HG02610 (cell line): ENCODE measurements around the gene SPINK4.

Experiments used
- ATAC-seq: cut with Tn5 transposase; IDR thresholded peaks from one replicate; pipeline ENCODE4 v1.9.1; 2021; ENCODE audit warnings: mild to moderate bottlenecking, moderate library complexity; ENCODE audit not compliant: unreplicated experiment

Gene SPINK4

GRCh38 chr9:33256236-33256635 lies 16.3 kb downstream of the SPINK4 start:
- ATAC-seq, result no peak

- ATAC-seq, result no peak
Observed at GRCh38 chr9:33257276-33257675, 17.3 kb downstream of the SPINK4 start.

GRCh38 chr9:33260372-33260771 lies 20.4 kb downstream of the SPINK4 start:
- ATAC-seq, result no peak

- no peak for ATAC-seq
Observed at GRCh38 chr9:33263131-33264002, 23.4 kb downstream of the SPINK4 start.

- peak; percentile 19 for ATAC-seq
Observed at GRCh38 chr9:33264003-33264472, 24.1 kb downstream of the SPINK4 start.

- peak; percentile 86 for ATAC-seq
Observed at GRCh38 chr9:33264473-33265177, 24.7 kb downstream of the SPINK4 start, which contains the start of the genes BAG1 and CHMP5. TSS of gene BAG1 (minus strand) at chr9:33264708. TSS of gene CHMP5 (plus strand) at chr9:33265049. CDS start at chr9:33265079, 30 bp downstream.

GRCh38 chr9:33265211-33265865 lies 25.4 kb downstream of the SPINK4 start:
- no peak for ATAC-seq

- no peak for ATAC-seq
Observed at GRCh38 chr9:33267151-33267767, 27.3 kb downstream of the SPINK4 start.

GRCh38 chr9:33270146-33270545 lies 30.2 kb downstream of the SPINK4 start:
- ATAC-seq, result no peak

GRCh38 chr9:33272061-33272460 lies 32.1 kb downstream of the SPINK4 start:
- ATAC-seq, result no peak

GRCh38 chr9:33273266-33273971 lies 33.5 kb downstream of the SPINK4 start:
- ATAC-seq, result no peak

- no peak for ATAC-seq
Observed at GRCh38 chr9:33273972-33274328, 34.0 kb downstream of the SPINK4 start.

GRCh38 chr9:33277484-33277883 lies 37.5 kb downstream of the SPINK4 start:
- ATAC-seq, result no peak

- ATAC-seq, result no peak
Observed at GRCh38 chr9:33285502-33285901, 45.5 kb downstream of the SPINK4 start.

- ATAC-seq, result no peak
Observed at GRCh38 chr9:33287087-33287490, 47.1 kb downstream of the SPINK4 start.

- no peak for ATAC-seq
Observed at GRCh38 chr9:33288235-33288634, 48.3 kb downstream of the SPINK4 start.

- no peak for ATAC-seq
Observed at GRCh38 chr9:33288828-33289483, 49.0 kb downstream of the SPINK4 start.

GRCh38 chr9:33289496-33289895 lies 49.5 kb downstream of the SPINK4 start:
- no peak for ATAC-seq

GRCh38 chr9:33289936-33290246 lies 49.9 kb downstream of the SPINK4 start:
- peak; percentile 27 for ATAC-seq
